NCI-H1105 treated with DMSO at 0.1 percent for 48 hours (cell line): Measurements from ENCODE around the gene LGALS4.
A peak's percentile ranks its signal among the peaks of the same experiment; 100 is the strongest.
"Not testable (repeated sequence)": the region's sequence is repeated elsewhere in the genome, so short reads cannot be mapped to it uniquely, and the experiment has no call there.

ENCODE experiments used
- DNase-seq: peaks from one replicate; lab custom pipeline; 2025; lab: John Stamatoyannopoulos, UW

The LGALS4 gene

GRCh38 chr19:38812841-38813320 is at the start of gene LGALS4:
LGALS4 (minus strand) TSS chr19:38812945; CDS start chr19:38812886, 59 bp downstream.
- DNase-seq: no peak

DNA sequence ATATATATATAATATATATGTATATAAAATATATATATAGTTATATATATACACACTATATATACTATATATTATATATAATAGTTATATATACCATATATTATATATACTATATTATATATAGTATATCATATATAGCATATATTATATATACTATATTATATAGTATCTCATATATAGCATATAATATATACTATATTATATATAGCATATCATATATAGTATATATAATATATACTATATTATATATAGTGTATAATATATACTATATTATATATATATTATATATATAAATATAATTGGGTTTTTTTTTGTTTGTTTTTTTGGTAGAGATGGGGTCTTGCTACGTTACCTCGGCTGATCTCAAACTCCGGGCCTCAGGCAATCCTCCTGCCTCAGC is 48.6 kb upstream of the LGALS4 start:
- no peak for DNase-seq

- not testable (repeated sequence) for DNase-seq
Measured at GRCh38 chr19:38859631-38860204, 47.0 kb upstream of the LGALS4 start.

DNA sequence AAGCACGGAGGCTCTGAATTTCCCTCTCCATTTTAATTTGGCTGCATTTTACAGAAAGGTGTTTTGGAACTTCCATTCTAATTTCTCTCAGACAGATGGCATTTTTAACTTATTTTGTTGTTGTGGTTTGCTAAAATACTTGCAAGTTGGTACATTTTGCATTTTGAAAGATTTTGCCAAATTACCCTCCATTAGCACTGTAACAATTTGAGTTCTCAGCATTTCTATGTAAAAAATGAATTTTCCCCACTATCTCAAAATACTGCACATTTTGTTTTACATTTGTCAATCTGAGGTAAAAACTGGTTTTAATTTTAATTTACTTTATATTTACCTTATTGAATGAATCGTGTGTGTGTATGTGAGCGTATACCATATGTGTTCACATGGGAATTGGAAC is 44.1 kb upstream of the LGALS4 start:
- DNase-seq: no peak

- DNase-seq: not testable (repeated sequence)
Measured at GRCh38 chr19:38855751-38856150, 43.0 kb upstream of the LGALS4 start.

DNA sequence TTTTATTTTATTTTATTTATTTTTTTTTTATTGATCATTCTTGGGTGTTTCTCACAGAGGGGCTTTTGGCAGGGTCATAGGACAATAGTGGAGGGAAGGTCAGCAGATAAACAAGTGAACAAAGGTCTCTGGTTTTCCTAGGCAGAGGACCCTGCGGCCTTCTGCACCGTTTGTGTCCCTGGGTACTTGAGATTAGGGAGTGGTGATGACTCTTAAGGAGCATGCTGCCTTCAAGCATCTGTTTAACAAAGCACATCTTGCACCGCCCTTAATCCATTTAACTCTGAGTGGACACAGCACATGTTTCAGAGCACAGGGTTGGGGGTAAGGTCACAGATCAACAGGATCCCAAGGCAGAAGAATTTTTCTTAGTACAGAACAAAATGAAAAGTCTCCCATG is 42.2 kb upstream of the LGALS4 start:
- not testable (repeated sequence) for DNase-seq

DNA sequence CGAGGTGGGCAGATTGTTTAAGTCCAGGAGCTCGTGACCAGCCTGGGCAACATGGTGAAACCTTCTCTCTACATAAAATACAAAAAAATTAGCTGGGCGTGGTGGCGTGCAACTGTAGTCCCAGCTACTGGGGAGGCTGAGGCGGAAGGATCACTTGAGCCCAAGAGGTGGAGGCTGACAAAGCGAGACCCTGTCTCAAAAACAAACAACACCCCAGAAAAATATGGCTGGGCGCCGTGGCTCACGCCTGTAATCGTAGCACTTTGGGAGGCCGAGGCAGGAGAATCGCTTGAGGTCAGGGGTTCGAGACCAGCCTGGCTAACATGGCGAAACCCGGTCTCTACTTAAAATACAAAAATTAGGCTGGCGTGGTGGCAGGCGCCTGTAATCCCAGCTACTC is 40.5 kb upstream of the LGALS4 start:
- DNase-seq: no peak

DNA sequence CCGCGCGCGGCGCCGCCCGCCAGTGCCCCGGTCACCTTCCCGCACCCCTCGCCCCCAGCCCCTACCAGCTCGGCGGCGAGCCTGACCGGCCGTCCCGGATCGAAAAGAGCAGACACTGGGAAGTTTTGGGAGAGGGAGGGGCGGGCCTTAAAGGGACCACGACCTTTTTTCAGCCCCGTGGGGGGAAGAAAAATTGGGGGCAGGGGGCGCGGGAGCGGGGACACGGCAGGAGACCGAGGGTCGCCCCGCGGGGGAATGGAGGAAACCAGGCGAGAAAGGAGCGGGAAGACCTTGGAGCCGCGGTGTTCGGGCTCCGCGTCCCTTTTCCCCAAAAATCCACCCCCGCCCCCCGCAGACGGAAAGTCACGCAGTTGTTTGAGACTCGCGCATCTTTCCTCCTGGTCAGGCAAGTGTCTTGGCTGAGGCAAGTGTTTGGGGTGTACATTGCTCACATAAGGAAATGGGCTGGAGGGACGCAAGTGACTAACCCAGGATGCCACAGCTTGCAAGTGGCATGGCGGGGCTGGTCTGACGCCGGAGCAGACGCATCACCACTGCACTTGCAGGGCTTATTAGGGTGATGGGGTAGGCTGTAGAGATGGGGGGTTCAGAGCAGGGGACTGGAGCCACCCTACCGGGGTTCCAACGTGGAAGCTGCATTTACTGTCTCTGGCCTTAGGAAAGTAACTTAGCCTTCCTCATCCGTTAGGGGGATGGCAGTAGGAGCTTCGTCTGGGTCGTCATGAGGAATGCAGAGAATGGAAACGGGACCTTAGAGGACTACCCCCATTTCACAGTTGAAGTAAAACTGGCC is 39.7 kb upstream of the LGALS4 start:
- no peak for DNase-seq

DNA sequence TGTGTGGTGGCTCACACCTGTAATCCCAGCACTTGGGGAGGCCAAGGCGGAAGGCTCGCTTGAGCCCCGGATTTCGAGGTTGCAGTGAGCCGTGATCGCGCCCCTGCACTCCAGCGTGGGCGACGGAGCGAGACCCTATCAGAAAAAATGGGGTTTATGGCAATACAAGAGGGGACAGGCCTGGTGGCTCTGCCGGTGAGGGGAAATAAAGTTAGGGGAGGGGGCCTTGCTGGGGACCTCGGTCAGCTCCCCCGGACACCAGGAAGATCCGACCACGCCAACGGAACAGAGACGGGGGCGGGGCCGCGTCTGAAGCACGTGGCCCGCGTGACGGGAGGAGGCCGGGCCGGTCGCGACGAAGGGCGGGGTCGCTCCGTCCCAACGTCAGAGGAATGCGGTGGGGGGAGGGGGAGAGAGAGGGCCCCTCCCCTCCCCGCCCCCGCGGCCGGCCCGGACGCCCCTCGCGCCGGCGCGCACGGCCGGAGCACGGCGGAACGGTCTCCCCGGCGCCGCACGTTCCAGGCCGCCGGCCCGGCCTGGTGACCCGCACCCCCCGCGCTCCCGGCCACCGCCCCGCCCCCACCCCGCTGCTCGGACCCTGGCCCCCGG is 39.0 kb upstream of the LGALS4 start:
- peak; percentile 69 for DNase-seq

DNA sequence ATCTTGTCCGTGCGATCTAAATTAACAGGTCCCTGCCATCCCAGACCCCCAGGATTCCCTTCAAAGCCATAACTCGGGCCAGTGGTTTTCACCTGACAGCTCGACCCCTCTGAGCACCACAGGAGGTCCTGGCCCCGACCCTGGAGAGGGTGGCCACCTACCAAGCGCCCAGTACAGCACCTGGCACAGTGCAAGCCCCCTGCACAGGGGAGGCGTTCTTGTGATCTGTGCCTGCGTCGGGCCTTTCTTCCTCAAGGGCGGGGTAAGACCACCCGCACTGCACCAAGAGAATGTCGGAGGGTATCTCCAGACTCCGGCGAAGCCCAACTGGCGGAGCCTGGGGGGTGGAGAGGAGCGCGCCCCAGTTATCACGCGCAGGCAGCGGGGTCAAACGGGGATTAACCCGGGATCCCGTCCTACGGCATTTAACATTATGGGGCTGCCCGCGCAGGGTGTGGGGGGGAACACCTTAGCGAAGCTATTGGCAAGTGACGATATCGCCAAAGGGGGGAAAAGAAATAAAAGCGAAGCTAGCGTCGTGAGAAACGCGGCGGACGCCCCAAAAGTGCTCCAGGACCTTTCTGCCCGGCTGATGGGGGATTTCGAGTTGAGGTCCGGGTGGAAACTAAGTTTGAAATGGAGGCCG is 38.4 kb upstream of the LGALS4 start:
- no peak for DNase-seq

DNA sequence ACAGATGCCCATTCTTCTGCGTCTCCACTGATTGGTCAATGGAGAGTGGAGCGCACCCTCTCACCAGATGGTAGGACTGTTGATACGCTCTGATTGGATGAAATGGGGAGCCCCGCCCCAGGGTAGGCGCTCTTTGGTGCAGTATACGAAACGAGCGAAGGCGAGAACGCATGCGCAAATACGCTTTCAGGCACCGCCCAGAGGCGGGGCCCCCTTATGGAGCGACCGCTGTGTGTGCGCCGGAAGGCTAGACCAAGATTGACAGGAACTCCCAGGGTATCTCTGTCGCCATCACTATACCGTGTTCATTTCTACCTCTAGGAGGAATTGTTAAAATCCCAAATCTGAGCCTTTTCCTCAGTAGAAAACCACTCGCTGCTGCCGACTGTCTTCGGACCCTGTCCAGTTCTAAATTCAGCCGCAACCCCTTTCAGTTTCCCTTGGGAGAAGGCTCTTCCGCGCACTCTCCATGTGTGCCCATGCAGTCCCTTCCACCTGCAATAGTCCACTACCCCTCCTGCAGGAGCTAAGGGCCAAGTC is 37.8 kb upstream of the LGALS4 start:
- no peak for DNase-seq

DNA sequence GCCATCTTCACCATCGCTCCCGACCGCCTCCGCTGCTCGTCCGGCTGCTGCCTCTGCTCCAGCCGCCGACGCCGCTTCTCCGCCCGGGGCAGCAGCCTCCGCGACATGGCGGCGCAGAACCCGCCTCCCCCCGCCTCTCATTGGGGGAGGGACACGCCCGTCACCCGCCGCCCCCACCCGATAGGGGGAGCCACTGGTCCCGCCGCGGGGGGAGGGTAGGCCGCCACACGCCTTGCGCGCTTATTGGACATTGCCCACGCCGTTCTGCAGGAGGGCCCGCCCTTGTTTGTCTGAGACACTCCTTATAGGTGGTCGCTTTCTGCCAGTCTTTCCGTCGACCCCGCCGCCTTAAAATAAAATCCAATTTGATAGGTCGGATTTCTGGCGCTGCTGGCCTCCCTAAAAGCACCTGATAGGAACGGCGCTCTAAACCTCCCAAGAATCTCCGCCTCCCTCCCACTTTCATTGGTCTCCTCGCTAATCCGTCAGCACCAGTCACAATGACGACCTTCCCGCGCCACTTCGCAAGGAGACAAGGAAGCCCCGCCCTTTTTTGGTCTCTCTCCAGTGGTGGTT is 37.2 kb upstream of the LGALS4 start, which contains the start of gene HNRNPL:
TSS of gene HNRNPL (minus strand) at position 127 of the 576 bp plus-strand sequence. CDS start at position 107, 20 bp downstream.
- DNase-seq: peak; percentile 100

- peak; percentile 95 for DNase-seq
Measured at GRCh38 chr19:38849147-38849859, 36.6 kb upstream of the LGALS4 start.

GRCh38 chr19:38848299-38849146 is 35.8 kb upstream of the LGALS4 start:
- no peak for DNase-seq

DNA sequence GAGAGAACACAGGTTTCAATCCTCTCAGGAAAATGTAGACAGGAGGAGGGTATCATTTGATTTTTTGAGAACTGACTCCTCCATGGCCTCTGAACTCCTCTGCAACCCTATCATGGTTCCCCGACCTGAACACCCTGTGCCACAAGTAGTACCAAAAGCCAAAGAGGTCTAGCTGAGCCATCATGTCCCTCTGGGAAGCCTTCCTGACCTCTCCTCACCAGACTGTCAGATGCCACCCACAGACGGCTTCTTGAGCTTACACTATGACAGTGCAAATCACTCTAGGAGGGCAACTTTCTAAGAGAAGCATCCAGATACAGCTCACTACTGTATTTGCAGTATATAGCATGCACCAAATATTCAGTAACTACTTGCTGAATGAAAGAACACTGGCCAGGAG is 33.4 kb upstream of the LGALS4 start:
- no peak for DNase-seq

DNA sequence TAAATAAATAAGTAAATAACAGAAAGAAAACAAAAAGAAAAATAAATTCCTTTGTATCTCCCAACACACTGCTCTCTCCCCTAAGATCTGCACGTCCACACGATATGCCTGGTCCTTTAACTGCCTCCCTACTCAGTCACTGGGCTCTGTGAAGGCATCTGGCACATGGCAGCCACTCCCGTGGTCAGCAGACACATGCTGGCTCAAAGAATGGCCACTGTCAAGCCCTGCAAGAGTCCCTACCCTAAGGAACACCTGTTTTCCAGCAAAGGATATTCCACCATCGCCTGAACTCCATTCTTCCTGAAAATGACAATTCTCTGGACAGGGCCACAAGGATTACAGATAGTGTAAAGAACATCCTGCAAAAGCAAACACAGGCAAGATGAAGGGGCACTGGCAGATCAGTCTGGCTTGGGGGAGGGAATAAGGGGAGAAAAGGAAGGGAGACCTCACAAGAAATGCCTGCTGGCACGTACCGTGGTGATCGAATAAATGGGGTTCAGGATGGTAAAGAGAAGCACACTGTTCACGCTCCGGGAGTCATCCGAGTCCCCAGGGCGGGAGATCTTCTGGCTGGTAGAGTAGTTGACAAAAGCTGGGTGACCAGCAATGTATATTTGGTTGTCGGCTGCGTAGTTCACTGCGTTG is 32.8 kb upstream of the LGALS4 start:
- DNase-seq: no peak

DNA sequence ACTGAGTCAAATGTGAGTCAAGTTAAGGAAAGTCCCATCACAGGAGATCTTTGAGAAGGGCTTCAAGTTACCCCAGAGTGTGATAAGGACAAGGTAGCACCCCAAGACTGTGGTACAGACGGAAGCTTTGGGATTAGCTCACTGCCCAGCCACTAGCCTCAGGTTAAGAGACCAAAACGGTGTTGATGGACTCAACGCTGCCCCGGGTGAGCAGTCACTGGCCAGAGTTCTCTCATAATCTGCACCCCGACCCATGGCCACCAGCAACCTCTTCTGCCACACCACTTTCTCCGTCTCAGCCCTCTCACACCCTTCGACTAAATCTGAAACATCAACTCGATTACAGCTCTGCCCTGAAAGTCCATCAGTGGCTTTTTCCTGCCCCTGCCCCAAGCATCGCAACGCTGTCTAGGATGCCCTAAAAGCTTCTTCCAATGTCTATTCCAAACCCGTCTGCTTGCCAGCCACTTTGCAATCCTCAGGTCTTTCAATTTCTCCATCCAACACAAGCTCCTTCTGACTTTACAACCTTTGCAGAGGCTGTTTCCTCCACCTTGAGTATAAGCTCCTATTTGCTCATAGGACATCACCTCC is 31.4 kb upstream of the LGALS4 start:
- DNase-seq: no peak

- no peak for DNase-seq
Measured at GRCh38 chr19:38843175-38843758, 30.5 kb upstream of the LGALS4 start.
